Transverse colon (tissue), 4 donors: ENCODE measurements around the gene PRIMA1. TPM values are rescaled to one million over a fixed set of nuclear protein-coding genes. Genes with fewer than 3 reads are reported as not detected.

Source experiments
- DNase-seq: peaks from one replicate; pipeline ENCODE4 v3.0.0-alpha.2; 2019
- H3K27ac ChIP-seq, 4 donors: fragments of 200-600 bp; sonication (generic); 2 replicates each; pipeline ENCODE4 v1.5.1; 2016 to 2018; ENCODE audit warnings: inconsistent platforms in 4 of 4
- H3K27me3 ChIP-seq: fragments of 200-600 bp; sonication (generic); 2 replicates; pipeline ENCODE4 v1.5.1; 2017; ENCODE audit warnings: inconsistent platforms
- H3K36me3 ChIP-seq, 4 donors: fragments of 200-600 bp; sonication (generic); 2 replicates each; pipeline ENCODE4 v1.5.1; 2017 to 2019; ENCODE audit warnings: inconsistent platforms in 4 of 4
- H3K4me1 ChIP-seq, 4 donors: fragments of 200-600 bp; sonication (generic); 2 replicates each; pipeline ENCODE4 v1.5.1; 2017 to 2020; ENCODE audit warnings: inconsistent platforms in 4 of 4
- H3K4me3 ChIP-seq, 4 donors: fragments of 200-600 bp; sonication (generic); 1 replicate in 1 of 4; 2 replicates in 3 of 4; pipeline versions ENCODE4 v1.5.1 to v1.6.1; 2017 to 2019; ENCODE audit warnings: inconsistent platforms in 4 of 4
- H3K9me3 ChIP-seq, 2 donors: fragments of 200-600 bp; sonication (generic); 2 replicates each; pipeline ENCODE4 v1.5.1; 2017 to 2019; ENCODE audit warnings: inconsistent platforms in 2 of 2
- CTCF ChIP-seq, 5 experiments: fragments of 200-600 bp in 3 of 5; fragments of 450-650 bp in 2 of 5; sonication (generic) in 3 of 5; IDR thresholded peaks; 1 replicate in 2 of 5; 2 replicates in 3 of 5; pipeline ENCODE4 v1.5.1; 2016 to 2017; ENCODE audit warnings: antibody characterized with exemption in 5 of 5, inconsistent platforms in 3 of 5, mild to moderate bottlenecking in 2 of 5, moderate library complexity in 1 of 5
- EP300 ChIP-seq: sonication (generic); formaldehyde crosslinking; IDR thresholded peaks from one replicate; pipeline ENCODE4 v1.6.1; 2017; ENCODE audit warnings: antibody characterized with exemption, low read depth
- POLR2A ChIP-seq: fragments of 450-650 bp; IDR thresholded peaks from one replicate; pipeline ENCODE4 v1.6.1; 2016; ENCODE audit warnings: antibody characterized with exemption, mild to moderate bottlenecking, moderate library complexity
- POLR2AphosphoS5 ChIP-seq, 3 donors: sonication (generic); formaldehyde crosslinking; IDR thresholded peaks; one replicate each; pipeline ENCODE4 v1.6.1; 2016; ENCODE audit warnings: antibody characterized with exemption in 3 of 3
- WGBS, 2 donors: methylation state at CpG; one replicate each; pipeline ENCODE4 v1.1.5; 2018; ENCODE audit warnings: low coverage in 1 of 2; 5-methylcytosine and 5-hydroxymethylcytosine counted together
- in situ Hi-C, 4 donors: fragments of 200-750 bp; cut with MboI; loops; one replicate each; pipeline versions ENCODE4 v1.15.0 to v1.15.1; 2017; ENCODE audit warnings: low sequenced_read_pairs in 3 of 4, low pct_ligation_motif_present in 1 of 4, low pct_unique_long_range_greater_than_20kb in 1 of 4
- intact Hi-C: fragments of 100-400 bp; cut with DNase I; formaldehyde crosslinking; loops from one replicate; pipeline ENCODE4 v1.15.1; 2023; ENCODE audit warnings: low total_unique reads
- total RNA-seq, 4 donors: library from RNA; depleted of rRNA; stranded (reverse); fragments of >200 nt; gene quantifications; one replicate each; pipeline ENCODE4 v1.1.0, GENCODE V29; 2016

Gene PRIMA1
- total RNA-seq, 4 donors from 2014 or later = 3.0 to 8.2 (median 4.8) TPM

GRCh38 chr14:93759719-93760307, 28.5 kb downstream of the PRIMA1 start:
- H3K27ac ChIP-seq = peak overlapping the region; percentile 67 to 87 (median 77)
- 32% methylated on average over 14 of the region's 15 CpGs; no CpG with 5 or more reads in 1 of the 2 donors for WGBS, 2 donors
- H3K36me3 ChIP-seq = no peaks in the 10 kb centered on the region
- H3K27me3 ChIP-seq = no peaks in the 10 kb centered on the region
- H3K9me3 ChIP-seq = no peaks in the 10 kb centered on the region
- intact Hi-C loops = no loop called here
- no peak overlapping the region for H3K4me3 ChIP-seq
- in situ Hi-C loops = no loop called here
- DNase-seq = peak; percentile 32
- H3K4me1 ChIP-seq = peaks cover 7 to 37% (median 22%) of the 10 kb centered on the region in 4 donors
- TF ChIP-seq POLR2A (no peak), EP300 (peak; percentile 55), POLR2AphosphoS5 (IDR thresholded peaks at IDR 0.05) (peak; percentile 50 to 75 (median 70))

GRCh38 chr14:93757206-93757605, 31.1 kb downstream of the PRIMA1 start:
- DNase-seq = no peak
- peaks cover 6 to 26% (median 7%) of the 10 kb centered on the region in 4 donors for H3K4me1 ChIP-seq
- intact Hi-C loops (no loop called here), in situ Hi-C loops (no loop called here)
- no peaks in the 10 kb centered on the region for H3K36me3 ChIP-seq
- no peaks in the 10 kb centered on the region for H3K9me3 ChIP-seq
- H3K27ac ChIP-seq = peak overlapping the region; percentile 38 to 61 (median 55)
- no peak for TF ChIP-seq EP300
- H3K4me3 ChIP-seq = no peak overlapping the region
- H3K27me3 ChIP-seq = no peaks in the 10 kb centered on the region
- 73 to 86% methylated on average over 7 to 12 of the region's 12 CpGs for WGBS, 2 donors

GRCh38 chr14:93753647-93754046, 34.6 kb downstream of the PRIMA1 start:
- H3K36me3 ChIP-seq = no peaks in the 10 kb centered on the region
- H3K27ac ChIP-seq = peak overlapping the region in 1 of 4 donors; percentile 43
- in situ Hi-C loops (no loop called here), intact Hi-C loops (no loop called here)
- no peak for DNase-seq
- H3K4me3 ChIP-seq = no peak overlapping the region
- TF ChIP-seq EP300 (no peak), POLR2AphosphoS5 (IDR thresholded peaks at IDR 0.05) (no peak), POLR2A (no peak), CTCF (IDR thresholded peaks at IDR 0.05) (no peak)
- 84 to 100% methylated on average over 3 to 8 of the region's 8 CpGs for WGBS, 2 donors
- peaks cover 0 to 6% (median 0%) of the 10 kb centered on the region in 4 donors for H3K4me1 ChIP-seq
- no peaks in the 10 kb centered on the region for H3K27me3 ChIP-seq
- H3K9me3 ChIP-seq = no peaks in the 10 kb centered on the region

GRCh38 chr14:93752980-93753561, 35.2 kb downstream of the PRIMA1 start:
- in situ Hi-C loops (no loop called here), intact Hi-C loops (no loop called here)
- no peak for DNase-seq
- WGBS, 2 donors = 47% methylated on average over 3 of the region's 4 CpGs; no CpG with 5 or more reads in 1 of the 2 donors
- H3K27ac ChIP-seq = no peak overlapping the region
- no peaks in the 10 kb centered on the region for H3K27me3 ChIP-seq
- no peaks in the 10 kb centered on the region for H3K9me3 ChIP-seq
- H3K4me1 ChIP-seq = peaks cover 0 to 6% (median 0%) of the 10 kb centered on the region in 4 donors
- no peak overlapping the region for H3K4me3 ChIP-seq
- TF ChIP-seq POLR2AphosphoS5 (IDR thresholded peaks at IDR 0.05) = no peak
- peak; percentile 2 for TF ChIP-seq EP300
- no peaks in the 10 kb centered on the region for H3K36me3 ChIP-seq

- H3K36me3 ChIP-seq = no peaks in the 10 kb centered on the region
- no peaks in the 10 kb centered on the region for H3K27me3 ChIP-seq
- no peak overlapping the region for H3K4me3 ChIP-seq
- TF ChIP-seq EP300 (no peak), POLR2AphosphoS5 (IDR thresholded peaks at IDR 0.05) (no peak), CTCF (IDR thresholded peaks at IDR 0.05) (no peak), POLR2A (no peak)
- intact Hi-C loops = no loop called here
- H3K27ac ChIP-seq = peak overlapping the region in 2 of 4 donors; percentile 2 to 37
- 60 to 65% methylated on average over 4 to 19 of the region's 19 CpGs for WGBS, 2 donors
- no peaks in the 10 kb centered on the region for H3K9me3 ChIP-seq
- no peak for DNase-seq
- in situ Hi-C loops = no loop called here
- H3K4me1 ChIP-seq = peaks cover 0 to 6% (median 0%) of the 10 kb centered on the region in 4 donors
Observed at GRCh38 chr14:93751946-93752655, 36.2 kb downstream of the PRIMA1 start.
